Measurements from ENCODE around the gene UBAC1.

UBAC1 gene

GRCh38 chr9:135907431-135908092 lies 53.6 kb downstream of the UBAC1 start, which contains the start of gene CAMSAP1:
Gene CAMSAP1, minus strand, starts transcription at chr9:135907546. Its CDS starts 387 bp downstream, at chr9:135907159.
- peak within 1 kb of the TSS; percentile 74 for H3K4me3 ChIP-seq (ENCODE audit: low read depth, low read length)
- DNase-seq (ENCODE audit: low read depth): peak; percentile 72
- no peak for TF ChIP-seq CTCF (IDR thresholded peaks at IDR 0.05; ENCODE audit: low read depth, low read length, missing control alignments)

- DNase-seq (ENCODE audit: low read depth): no peak
- TF ChIP-seq CTCF (IDR thresholded peaks at IDR 0.05; ENCODE audit: low read depth, low read length, missing control alignments): no peak
Observed at GRCh38 chr9:135907006-135907430, 54.2 kb downstream of the UBAC1 start.

GRCh38 chr9:135906291-135907005 lies 54.7 kb downstream of the UBAC1 start:
- DNase-seq (ENCODE audit: low read depth): no peak
- no peak for TF ChIP-seq CTCF (IDR thresholded peaks at IDR 0.05; ENCODE audit: low read depth, low read length, missing control alignments)
- H3K4me3 ChIP-seq (ENCODE audit: low read depth, low read length): peak overlapping the region; percentile 74

More at GRCh38 chr9:135907006-135907430, 54.2 kb downstream of the UBAC1 start:
- H3K4me3 ChIP-seq (ENCODE audit: low read depth, low read length): peak overlapping the region; percentile 74

GRCh38 chr9:135905380-135906258 lies 55.6 kb downstream of the UBAC1 start:
- no peak for DNase-seq (ENCODE audit: low read depth)
- peak overlapping the region; percentile 74; the same call in 1 of the 2 replicates for H3K4me3 ChIP-seq (ENCODE audit: low read depth, low read length)
- no peak for TF ChIP-seq CTCF (IDR thresholded peaks at IDR 0.05; ENCODE audit: low read depth, low read length, missing control alignments)

GRCh38 chr9:135903786-135904520 lies 57.2 kb downstream of the UBAC1 start:
- H3K4me3 ChIP-seq (ENCODE audit: low read depth, low read length): no peak overlapping the region
- no peak for TF ChIP-seq CTCF (IDR thresholded peaks at IDR 0.05; ENCODE audit: low read depth, low read length, missing control alignments)
- DNase-seq (ENCODE audit: low read depth): no peak

- DNase-seq (ENCODE audit: low read depth): no peak
- no peak overlapping the region for H3K4me3 ChIP-seq (ENCODE audit: low read depth, low read length)
- no peak for TF ChIP-seq CTCF (IDR thresholded peaks at IDR 0.05; ENCODE audit: low read depth, low read length, missing control alignments)
Observed at GRCh38 chr9:135903358-135903656, 57.9 kb downstream of the UBAC1 start.

Data from GM12864 (cell line).